GM12891 (cell line): Measurements from ENCODE around the gene RNU5B-1.
"Not testable (repeated sequence)": the region's sequence is repeated elsewhere in the genome, so short reads cannot be mapped to it uniquely, and the experiment has no call there.

Experiments
- DNase-seq: peaks from one replicate; pipeline ENCODE4 v3.0.0; 2011; ENCODE audit warnings: low spot score; ENCODE audit not compliant: insufficient read length
- FAIRE-seq: peaks from 2 replicates; lab custom pipeline; 2011; peaks lifted over from hg19 to GRCh38; lab: Jason Lieb, UNC
- PAX5 ChIP-seq: IDR thresholded peaks from 2 replicates; pipeline ENCODE4 v1.6.1; 2011; ENCODE audit warnings: low read length, moderate library complexity, mild to moderate bottlenecking; ENCODE audit not compliant: insufficient read depth, severe bottlenecking
- POLR2A ChIP-seq: IDR thresholded peaks from 2 replicates; pipeline ENCODE4 v1.6.1; 2011; ENCODE audit warnings: low read depth, low read length, control low read depth
- POLR2AphosphoS5 ChIP-seq: IDR thresholded peaks from 2 replicates; pipeline ENCODE4 v1.6.1; 2011; ENCODE audit warnings: low read depth, low read length, control low read depth
- POU2F2 ChIP-seq: IDR thresholded peaks from 2 replicates; pipeline ENCODE4 v1.6.1; 2011; ENCODE audit warnings: low read depth, mild to moderate bottlenecking, control low read depth, low read length, moderate library complexity
- SPI1 ChIP-seq: IDR thresholded peaks from 2 replicates; pipeline ENCODE4 v1.6.1; 2011; ENCODE audit warnings: low read depth, low read length, control low read depth
- TAF1 ChIP-seq: IDR thresholded peaks from 2 replicates; pipeline ENCODE4 v1.6.1; 2011; ENCODE audit warnings: low read depth, low read length, control low read depth

Gene RNU5B-1

GRCh38 chr15:65268411-65268810, 36.1 kb upstream of the RNU5B-1 start:
- FAIRE-seq (no peak), DNase-seq (no peak)
- TF ChIP-seq PAX5 (no peak), POLR2A (no peak), POLR2AphosphoS5 (no peak), SPI1 (no peak), TAF1 (no peak), POU2F2 (no peak)

GRCh38 chr15:65270811-65271545, 33.5 kb upstream of the RNU5B-1 start:
- not testable (repeated sequence) for DNase-seq, FAIRE-seq

- DNase-seq (no peak), FAIRE-seq (no peak)
- TF ChIP-seq POLR2AphosphoS5 (no peak), SPI1 (no peak), PAX5 (no peak), POU2F2 (no peak), TAF1 (no peak), POLR2A (no peak)
Observed at GRCh38 chr15:65275104-65275727, 29.3 kb upstream of the RNU5B-1 start.

DNA sequence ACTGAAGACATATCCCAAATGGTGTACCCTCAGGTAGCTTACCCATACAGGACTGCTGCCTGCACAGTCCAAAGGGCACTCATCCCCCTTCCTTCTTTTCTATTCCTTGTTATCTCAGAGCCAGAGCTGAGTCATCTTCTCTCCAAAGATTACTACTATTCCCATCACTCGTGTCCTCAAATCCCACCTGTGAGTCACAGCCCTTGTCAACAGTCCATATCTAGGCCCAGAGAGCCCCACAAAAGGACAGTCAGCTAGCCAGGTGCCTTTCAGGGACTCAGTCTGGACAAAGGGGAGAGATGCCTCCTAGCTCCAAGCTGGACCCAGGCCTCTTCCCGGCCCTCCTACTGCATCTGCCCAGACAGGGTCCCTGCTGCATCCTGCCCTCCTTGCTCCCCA, 28.8 kb upstream of the RNU5B-1 start:
- no peak for FAIRE-seq
- no peak for TF ChIP-seq PAX5
- TF ChIP-seq TAF1 = no peak
- TF ChIP-seq POU2F2 = no peak
- no peak for TF ChIP-seq POLR2A
- DNase-seq = no peak

DNA sequence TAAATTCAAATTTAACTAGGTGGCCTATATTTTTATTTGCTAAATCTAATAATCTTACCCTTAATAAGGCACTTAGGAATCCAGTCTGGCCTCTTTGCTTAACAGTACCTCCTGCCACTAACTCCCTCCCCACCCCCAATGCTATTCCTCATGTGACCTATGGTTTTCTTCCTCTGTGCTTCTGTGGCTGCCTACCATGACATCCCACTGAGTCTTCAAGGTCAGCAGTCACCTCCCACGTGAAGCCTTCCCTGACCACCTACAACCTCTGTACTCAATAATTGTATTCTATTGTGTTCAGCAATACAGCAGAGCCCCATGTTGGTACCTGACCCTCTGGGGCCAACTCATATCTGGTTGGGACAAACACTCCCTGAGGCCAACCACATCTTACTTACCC, 27.5 kb upstream of the RNU5B-1 start:
- no peak for FAIRE-seq
- DNase-seq = no peak
- no peak for TF ChIP-seq SPI1
- no peak for TF ChIP-seq TAF1
- no peak for TF ChIP-seq POLR2A
- no peak for TF ChIP-seq POU2F2
- TF ChIP-seq POLR2AphosphoS5 = no peak
- TF ChIP-seq PAX5 = no peak

DNA sequence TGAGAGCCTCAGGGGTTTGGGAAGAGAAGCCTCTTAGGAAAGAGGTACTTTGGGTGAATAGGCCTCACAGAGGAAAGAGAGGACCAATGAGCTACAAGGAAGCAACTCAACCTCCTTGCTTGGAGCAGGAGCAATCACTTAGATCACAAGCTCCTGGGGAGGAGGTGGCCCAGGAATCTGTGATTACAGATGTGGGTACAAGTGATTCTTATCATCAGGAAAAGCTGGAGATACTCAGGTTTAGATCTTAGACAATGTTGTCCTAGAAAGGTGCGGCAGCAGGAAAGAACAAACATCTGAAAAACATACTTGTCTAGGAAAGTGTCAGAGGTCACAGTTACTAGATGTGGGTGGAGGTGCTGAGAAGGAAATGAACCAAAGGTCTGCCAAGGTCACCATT, 26.0 kb upstream of the RNU5B-1 start:
- DNase-seq (no peak), FAIRE-seq (no peak)
- no peak for TF ChIP-seq POLR2AphosphoS5
- no peak for TF ChIP-seq POU2F2
- TF ChIP-seq PAX5 = no peak
- no peak for TF ChIP-seq SPI1
- no peak for TF ChIP-seq POLR2A
- TF ChIP-seq TAF1 = no peak

- DNase-seq (no peak), FAIRE-seq (no peak)
- TF ChIP-seq POU2F2 = no peak
- no peak for TF ChIP-seq POLR2AphosphoS5
- no peak for TF ChIP-seq POLR2A
- TF ChIP-seq PAX5 = no peak
- no peak for TF ChIP-seq SPI1
- no peak for TF ChIP-seq TAF1
Observed at GRCh38 chr15:65285291-65286068, 19.0 kb upstream of the RNU5B-1 start.

DNA sequence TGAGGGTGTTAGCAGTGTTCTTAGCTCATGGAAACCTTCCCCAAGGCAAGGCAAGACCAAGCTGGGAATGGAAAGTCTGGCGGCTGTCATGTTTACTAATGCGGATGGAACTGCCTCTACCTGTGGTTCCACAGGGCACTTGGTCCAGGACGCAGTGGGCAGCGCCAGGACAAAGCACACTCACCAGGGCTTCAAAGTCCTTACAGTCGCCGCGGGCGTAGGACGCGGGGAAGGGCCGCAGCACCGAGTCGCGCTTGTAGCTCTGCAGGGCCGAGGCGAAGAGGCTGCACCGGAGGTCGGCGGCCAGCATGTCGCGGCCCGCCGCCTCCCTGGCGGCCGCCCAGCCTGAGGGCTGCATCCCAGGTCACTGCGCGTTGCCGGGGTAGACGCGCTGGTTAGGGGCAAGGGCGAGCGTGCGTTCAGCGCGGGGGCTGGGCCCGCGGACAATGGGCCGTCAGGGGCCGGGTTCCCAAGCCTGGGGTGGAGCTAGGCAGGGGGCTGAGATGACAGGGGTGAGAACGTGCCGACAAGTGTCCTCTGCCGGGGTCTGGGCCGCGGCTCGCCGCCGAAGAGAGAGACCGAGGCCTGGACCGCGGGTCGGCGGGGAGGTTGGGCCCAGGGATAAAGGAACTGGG, 18.3 kb upstream of the RNU5B-1 start:
- TF ChIP-seq POLR2A = no peak
- no peak for TF ChIP-seq POU2F2
- TF ChIP-seq POLR2AphosphoS5 = no peak
- TF ChIP-seq PAX5 = no peak
- TF ChIP-seq SPI1 = no peak
- TF ChIP-seq TAF1 = no peak
- FAIRE-seq (peak; percentile 69), DNase-seq (peak; percentile 39)

- FAIRE-seq = peak; percentile 97
- no peak for TF ChIP-seq TAF1
- TF ChIP-seq POLR2AphosphoS5 = no peak; the same call in 1 of the 2 replicates
- no peak for TF ChIP-seq SPI1
- no peak for TF ChIP-seq PAX5
- TF ChIP-seq POLR2A = 0 out of 2 replicates have a peak, but pooled peaks have one; percentile 43
- TF ChIP-seq POU2F2 = no peak
- peak; percentile 85 for DNase-seq
Observed at GRCh38 chr15:65286704-65287519, 17.6 kb upstream of the RNU5B-1 start, which contains the start of gene PARP16. Gene PARP16 (minus strand): TSS chr15:65286883. CDS start chr15:65286426, 457 bp downstream.
